CD8-positive, alpha-beta memory T cell (primary cell): ENCODE data around the gene HNF4A. TPM values are rescaled to one million over a fixed set of nuclear protein-coding genes. Genes with fewer than 3 reads are reported as not detected.
"Not testable (repeated sequence)": the region's sequence is repeated elsewhere in the genome, so short reads cannot be mapped to it uniquely, and the experiment has no call there.

Experiments used
- CTCF ChIA-PET: fragments of 350-600 bp; sonication (Branson Sonifier 250); formaldehyde crosslinking; loops from one replicate; lab custom pipeline; 2021; ENCODE audit warnings: antibody characterized with exemption; lab: Charles Lee
- POLR2A ChIA-PET: fragments of 350-600 bp; sonication (Branson Sonifier 250); formaldehyde crosslinking; loops from one replicate; lab custom pipeline; 2021; ENCODE audit warnings: antibody characterized with exemption; lab: Charles Lee
- DNase-seq, 5 donors: peaks; one replicate each; pipeline versions ENCODE4 v3.0.0 to v3.0.0-alpha.2; 2020 to 2022; ENCODE audit warnings: mixed read lengths in 1 of 5
- H3K27ac ChIP-seq: one replicate; pipeline ENCODE4 v1.7.0; 2013; ENCODE audit warnings: low read depth, mild to moderate bottlenecking, low read length, moderate library complexity
- H3K27me3 ChIP-seq: 2 replicates; pipeline ENCODE4 v1.7.0; 2013; ENCODE audit warnings: low read length, mild to moderate bottlenecking; ENCODE audit not compliant: insufficient read depth, poor library complexity, severe bottlenecking
- H3K36me3 ChIP-seq: 2 replicates; pipeline ENCODE4 v1.7.0; 2013; ENCODE audit warnings: mild to moderate bottlenecking, low read length, moderate library complexity; ENCODE audit not compliant: insufficient read depth
- H3K4me1 ChIP-seq: 2 replicates; pipeline ENCODE4 v1.7.0; 2013; ENCODE audit warnings: mild to moderate bottlenecking, low read length, moderate library complexity; ENCODE audit not compliant: insufficient read depth
- H3K4me3 ChIP-seq: 2 replicates; pipeline ENCODE4 v1.7.0; 2013; ENCODE audit warnings: mild to moderate bottlenecking, low read length
- H3K9me3 ChIP-seq: 2 replicates; pipeline ENCODE4 v1.7.0; 2013; ENCODE audit warnings: mild to moderate bottlenecking, low read length
- H3K27ac Mint-ChIP-seq, 8 donors: one replicate each; pipeline ENCODE4 v1.8.0; 2020 to 2021; ENCODE audit warnings: mixed read lengths in 8 of 8, mild to moderate bottlenecking in 6 of 8, inconsistent platforms in 3 of 8, moderate library complexity in 3 of 8
- H3K27me3 Mint-ChIP-seq, 2 donors: one replicate each; pipeline ENCODE4 v1.8.0; 2020 to 2021; ENCODE audit warnings: mixed read lengths in 2 of 2, mild to moderate bottlenecking in 1 of 2, moderate library complexity in 1 of 2
- H3K36me3 Mint-ChIP-seq, 3 donors: one replicate each; pipeline ENCODE4 v1.8.0; 2020 to 2021; ENCODE audit warnings: mixed read lengths in 3 of 3, inconsistent platforms in 1 of 3, mild to moderate bottlenecking in 1 of 3
- H3K4me1 Mint-ChIP-seq, 3 donors: one replicate each; pipeline ENCODE4 v1.8.0; 2020 to 2021; ENCODE audit warnings: mixed read lengths in 3 of 3, inconsistent platforms in 1 of 3, mild to moderate bottlenecking in 1 of 3
- H3K4me3 Mint-ChIP-seq, 7 donors: one replicate each; pipeline ENCODE4 v1.8.0; 2020 to 2021; ENCODE audit warnings: mixed read lengths in 7 of 7, mild to moderate bottlenecking in 6 of 7, moderate library complexity in 4 of 7, inconsistent platforms in 2 of 7
- H3K9me3 Mint-ChIP-seq, 5 donors: one replicate each; pipeline ENCODE4 v1.8.0; 2020 to 2022; ENCODE audit warnings: mixed read lengths in 5 of 5, mild to moderate bottlenecking in 3 of 5, moderate library complexity in 2 of 5, inconsistent platforms in 1 of 5
- polyA plus RNA-seq: library from polyadenylated mRNA; unstranded; fragments of 300-500 nt; fragmentation: Illumina TruSeq; gene quantifications from one replicate; pipeline ENCODE4 v1.2.3, GENCODE V29; 2021
- total RNA-seq, 2 experiments: library from RNA; stranded (reverse); gene quantifications; one replicate each; pipeline ENCODE4 v1.2.3, GENCODE V29; 2021

Gene HNF4A
- total and polyA plus RNA-seq, 3 experiments from 2014 or later = not detected

DNA sequence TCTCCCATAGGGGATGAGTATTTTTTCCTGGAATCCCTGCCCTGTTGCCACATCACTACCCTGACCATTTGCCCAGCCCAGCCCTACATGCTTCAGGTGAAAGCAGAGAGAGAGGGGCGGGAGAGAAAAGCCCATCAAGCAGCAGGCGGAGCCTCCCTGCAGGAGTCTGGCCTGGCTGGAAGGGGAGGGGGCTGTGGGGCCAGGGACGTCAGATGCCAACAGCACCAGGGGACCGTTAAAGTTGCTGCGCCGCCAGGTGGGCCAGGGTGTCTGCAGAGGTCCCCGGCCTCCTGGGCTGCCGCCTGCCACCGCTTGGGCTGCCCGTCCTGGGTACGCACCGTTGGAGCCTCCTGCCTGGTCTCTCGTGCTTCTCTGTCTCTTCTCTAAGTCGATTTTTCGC, 19.4 kb upstream of the HNF4A start:
- Mint-ChIP-seq H3K27ac (peak overlapping the region in 1 of 8 donors; percentile 37), H3K4me1 (no peaks in the 10 kb centered on the region)
- POLR2A ChIA-PET = no interaction called here

DNA sequence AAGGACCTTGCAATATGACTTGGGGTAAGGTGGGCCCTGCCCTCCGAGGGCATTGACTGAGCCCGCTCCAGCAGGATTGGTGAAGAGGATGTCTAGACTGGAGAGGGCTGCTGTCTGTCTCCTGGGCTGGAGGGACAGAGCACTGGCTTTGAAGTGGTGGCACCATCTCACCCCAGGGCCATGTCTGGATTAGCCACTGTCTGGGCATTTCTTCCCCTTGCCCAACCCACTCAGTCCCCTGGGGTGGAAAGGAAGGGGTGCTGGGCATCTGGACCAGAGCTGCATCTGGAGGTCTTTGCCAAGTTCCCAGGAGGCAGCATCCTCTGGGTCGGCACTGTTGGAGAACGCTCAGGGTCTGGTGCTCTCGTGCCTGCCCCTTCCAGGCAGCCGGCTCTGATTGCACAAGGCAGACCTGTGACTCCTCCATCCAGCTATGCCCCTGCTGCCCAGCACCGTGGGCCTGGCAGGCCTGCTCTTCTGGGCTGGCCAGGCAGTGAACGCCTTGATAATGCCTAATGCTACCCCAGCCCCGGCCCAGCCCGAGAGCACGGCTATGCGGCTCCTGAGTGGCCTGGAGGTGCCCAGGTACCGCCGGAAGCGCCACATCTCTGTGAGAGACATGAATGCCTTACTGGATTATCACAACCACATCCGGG, 18.6 kb upstream of the HNF4A start, which contains the start of gene R3HDML:
TSS of gene R3HDML (plus strand) at position 319 of the 656 bp plus-strand sequence. CDS start at position 434, 115 bp downstream.
- POLR2A ChIA-PET = no interaction called here
- Mint-ChIP-seq H3K27me3 (peaks cover 21 to 29% of the 10 kb centered on the region in 2 donors), H3K36me3 (no peaks in the 10 kb centered on the region), H3K27ac (peak within 1 kb of the TSS in 1 of 8 donors; percentile 37), H3K4me1 (no peaks in the 10 kb centered on the region), H3K4me3 (no peak within 1 kb of the TSS), H3K9me3 (no peaks in the 10 kb centered on the region)
- DNase-seq = no peak
- H3K4me3 ChIP-seq = no peak within 1 kb of the TSS
- H3K27me3 ChIP-seq = no peaks in the 10 kb centered on the region
- no peaks in the 10 kb centered on the region for H3K9me3 ChIP-seq
- H3K4me1 ChIP-seq = no peaks in the 10 kb centered on the region
- H3K36me3 ChIP-seq = no peaks in the 10 kb centered on the region
- CTCF ChIA-PET = no interaction called here
- no peak within 1 kb of the TSS for H3K27ac ChIP-seq

More for the DNA sequence above, 19.4 kb upstream of the HNF4A start:
- Mint-ChIP-seq H3K27me3 (peaks cover 21 to 33% of the 10 kb centered on the region in 2 donors), H3K9me3 (no peaks in the 10 kb centered on the region), H3K36me3 (no peaks in the 10 kb centered on the region), H3K4me3 (no peak overlapping the region)
- H3K4me1 ChIP-seq = no peaks in the 10 kb centered on the region
- H3K4me3 ChIP-seq = no peak overlapping the region
- CTCF ChIA-PET = no interaction called here
- H3K27me3 ChIP-seq = no peaks in the 10 kb centered on the region
- H3K9me3 ChIP-seq = no peaks in the 10 kb centered on the region
- H3K36me3 ChIP-seq = no peaks in the 10 kb centered on the region
- no peak overlapping the region for H3K27ac ChIP-seq
- DNase-seq = no peak

DNA sequence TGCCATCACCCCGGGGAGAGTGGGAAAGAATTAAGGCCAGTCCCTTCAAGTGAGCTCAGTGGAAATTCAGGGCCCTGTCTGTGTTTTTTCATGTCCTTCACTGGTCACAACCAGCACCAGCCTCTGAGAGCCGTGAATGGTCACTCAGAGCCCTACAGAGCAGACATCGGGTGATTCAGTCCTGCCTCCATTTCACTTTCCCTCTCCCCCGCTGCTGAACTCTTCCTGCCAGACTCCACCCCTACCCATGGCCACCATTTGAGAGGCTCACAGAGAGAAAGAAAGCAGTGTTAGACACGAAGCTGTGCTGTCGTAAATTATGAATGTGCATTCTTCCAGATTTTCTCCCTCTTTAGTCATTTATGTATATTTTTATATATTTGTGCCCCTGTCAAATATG, 13.3 kb upstream of the HNF4A start:
- H3K9me3 ChIP-seq = no peaks in the 10 kb centered on the region
- H3K9me3 Mint-ChIP-seq = no peaks in the 10 kb centered on the region
- no peaks in the 10 kb centered on the region for H3K36me3 ChIP-seq
- POLR2A ChIA-PET = no interaction called here
- H3K4me3 ChIP-seq = no peak overlapping the region
- H3K27me3 ChIP-seq = no peaks in the 10 kb centered on the region
- CTCF ChIA-PET = no interaction called here
- H3K4me3 Mint-ChIP-seq = no peak overlapping the region
- H3K4me1 Mint-ChIP-seq = no peaks in the 10 kb centered on the region
- H3K36me3 Mint-ChIP-seq = no peaks in the 10 kb centered on the region
- no peaks in the 10 kb centered on the region for H3K4me1 ChIP-seq
- H3K27ac ChIP-seq = no peak overlapping the region
- no peak overlapping the region for H3K27ac Mint-ChIP-seq
- H3K27me3 Mint-ChIP-seq = peaks cover 4 to 8% of the 10 kb centered on the region in 2 donors
- no peak for DNase-seq

DNA sequence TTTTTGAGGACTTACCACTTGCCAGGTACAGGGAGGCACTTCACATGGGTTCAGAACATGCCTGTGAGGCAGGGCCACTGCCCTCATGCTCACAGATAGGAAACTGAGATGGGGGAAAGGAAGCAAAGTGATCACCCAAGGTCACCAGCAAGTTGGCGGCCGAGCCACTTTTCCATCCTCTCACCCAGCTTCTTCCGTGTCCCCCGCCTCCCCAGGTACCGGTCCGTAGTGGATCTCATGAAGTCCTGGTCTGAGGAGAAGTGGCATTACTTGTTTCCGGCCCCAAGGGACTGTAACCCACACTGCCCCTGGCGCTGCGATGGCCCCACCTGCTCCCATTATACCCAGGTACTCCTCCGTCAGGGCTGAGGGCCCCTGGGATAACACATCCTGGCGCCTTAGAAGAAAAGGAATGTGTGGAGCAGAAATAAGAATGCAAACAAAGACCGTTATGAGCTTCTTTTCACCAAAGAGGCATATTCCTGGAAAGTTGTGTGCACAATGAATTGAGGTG, 12.3 kb upstream of the HNF4A start:
- H3K4me3 Mint-ChIP-seq = no peak overlapping the region
- no peaks in the 10 kb centered on the region for H3K4me1 Mint-ChIP-seq
- no peaks in the 10 kb centered on the region for H3K9me3 Mint-ChIP-seq
- no peaks in the 10 kb centered on the region for H3K36me3 ChIP-seq
- H3K27ac Mint-ChIP-seq = no peak overlapping the region
- H3K27ac ChIP-seq = no peak overlapping the region
- peaks cover 2 to 4% of the 10 kb centered on the region in 2 donors for H3K27me3 Mint-ChIP-seq
- no peaks in the 10 kb centered on the region for H3K36me3 Mint-ChIP-seq
- H3K9me3 ChIP-seq = no peaks in the 10 kb centered on the region
- POLR2A ChIA-PET = no interaction called here
- DNase-seq = no peak
- H3K4me1 ChIP-seq = no peaks in the 10 kb centered on the region
- CTCF ChIA-PET = no interaction called here
- no peaks in the 10 kb centered on the region for H3K27me3 ChIP-seq
- H3K4me3 ChIP-seq = no peak overlapping the region

DNA sequence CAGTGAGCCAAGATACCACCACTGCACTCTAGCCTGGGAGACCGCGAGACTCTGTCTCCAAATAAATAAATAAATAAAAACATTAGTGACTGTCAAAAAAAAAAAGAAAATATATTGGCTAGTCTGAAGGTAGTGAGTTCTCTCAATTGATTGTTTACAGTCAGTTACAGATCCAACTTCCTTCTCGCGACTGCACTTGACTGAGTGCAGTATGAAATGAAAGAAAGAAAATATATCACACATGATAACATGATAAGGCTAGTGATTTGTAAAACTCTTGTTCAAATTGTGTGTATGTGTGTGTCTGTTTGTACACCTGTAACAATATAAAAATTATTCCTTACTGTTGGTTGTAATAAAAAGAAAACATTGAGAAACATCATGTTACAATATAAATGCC, 10.8 kb upstream of the HNF4A start:
- H3K36me3 Mint-ChIP-seq = no peaks in the 10 kb centered on the region

DNA sequence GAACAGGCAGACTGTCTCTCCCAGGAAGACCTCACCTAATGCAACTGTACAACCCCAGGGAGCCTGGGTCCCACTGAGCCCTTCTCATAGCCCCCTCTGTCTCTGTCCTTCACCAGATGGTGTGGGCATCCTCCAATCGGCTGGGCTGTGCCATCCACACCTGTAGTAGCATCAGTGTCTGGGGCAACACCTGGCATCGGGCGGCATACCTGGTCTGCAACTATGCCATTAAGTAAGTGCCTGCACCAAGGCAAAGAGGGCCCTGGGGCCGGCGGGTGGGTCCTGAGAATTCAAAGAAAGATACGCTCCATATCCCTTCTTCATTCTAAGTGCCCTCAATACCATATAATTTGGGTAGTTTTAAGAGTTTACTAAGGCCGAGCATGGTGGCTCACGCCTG, 10.4 kb upstream of the HNF4A start:
- ChIA-PET CTCF (no interaction called here), POLR2A (no interaction called here)
- Histone ChIP-seq H3K9me3 (no peaks in the 10 kb centered on the region), H3K27me3 (no peaks in the 10 kb centered on the region), H3K4me3 (no peak overlapping the region), H3K4me1 (no peaks in the 10 kb centered on the region), H3K27ac (no peak overlapping the region), H3K36me3 (no peaks in the 10 kb centered on the region)
- no peak for DNase-seq
- Mint-ChIP-seq H3K9me3 (no peaks in the 10 kb centered on the region), H3K4me3 (no peak overlapping the region), H3K27me3 (peaks cover 0 to 8% of the 10 kb centered on the region in 2 donors), H3K27ac (no peak overlapping the region), H3K36me3 (no peaks in the 10 kb centered on the region), H3K4me1 (no peaks in the 10 kb centered on the region)

More for the DNA sequence above, 10.8 kb upstream of the HNF4A start:
- DNase-seq = no peak
- Histone ChIP-seq H3K4me1 (no peaks in the 10 kb centered on the region), H3K36me3 (no peaks in the 10 kb centered on the region), H3K9me3 (no peaks in the 10 kb centered on the region), H3K4me3 (no peak overlapping the region), H3K27me3 (no peaks in the 10 kb centered on the region), H3K27ac (no peak overlapping the region)
- no peaks in the 10 kb centered on the region for H3K4me1 Mint-ChIP-seq
- CTCF ChIA-PET = no interaction called here
- no peak overlapping the region for H3K4me3 Mint-ChIP-seq
- POLR2A ChIA-PET = no interaction called here
- no peaks in the 10 kb centered on the region for H3K9me3 Mint-ChIP-seq
- H3K27ac Mint-ChIP-seq = no peak overlapping the region
- H3K27me3 Mint-ChIP-seq = peaks cover 0 to 8% of the 10 kb centered on the region in 2 donors

DNA sequence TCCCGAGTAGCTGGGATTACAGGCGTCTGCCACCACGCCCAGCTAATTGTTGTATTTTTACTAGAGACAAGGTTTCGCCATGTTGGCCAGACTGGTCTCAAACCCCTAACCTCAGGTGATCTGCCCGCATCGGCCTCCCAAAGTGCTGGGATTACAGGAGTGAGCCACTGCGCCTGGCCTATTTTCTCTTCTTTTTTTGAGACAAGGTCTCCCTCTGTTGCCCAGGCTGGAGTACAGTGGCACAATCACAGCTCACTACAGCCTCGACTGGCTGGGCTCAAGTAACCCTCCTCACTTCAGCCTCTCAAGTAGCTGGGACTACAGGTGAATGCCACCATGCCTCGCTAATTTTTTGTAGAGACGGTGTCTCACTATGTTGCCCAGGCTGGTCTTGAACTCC, 9.6 kb upstream of the HNF4A start:
- H3K9me3 ChIP-seq, H3K4me3 ChIP-seq, DNase-seq, H3K4me1 ChIP-seq, H3K27ac ChIP-seq, H3K4me1 Mint-ChIP-seq, H3K36me3 Mint-ChIP-seq, H3K27ac Mint-ChIP-seq, POLR2A ChIA-PET, CTCF ChIA-PET, H3K36me3 ChIP-seq, H3K4me3 Mint-ChIP-seq, H3K27me3 ChIP-seq, H3K9me3 Mint-ChIP-seq: not testable (repeated sequence)
- H3K27me3 Mint-ChIP-seq = peaks cover 5 to 11% of the 10 kb centered on the region in 2 donors

DNA sequence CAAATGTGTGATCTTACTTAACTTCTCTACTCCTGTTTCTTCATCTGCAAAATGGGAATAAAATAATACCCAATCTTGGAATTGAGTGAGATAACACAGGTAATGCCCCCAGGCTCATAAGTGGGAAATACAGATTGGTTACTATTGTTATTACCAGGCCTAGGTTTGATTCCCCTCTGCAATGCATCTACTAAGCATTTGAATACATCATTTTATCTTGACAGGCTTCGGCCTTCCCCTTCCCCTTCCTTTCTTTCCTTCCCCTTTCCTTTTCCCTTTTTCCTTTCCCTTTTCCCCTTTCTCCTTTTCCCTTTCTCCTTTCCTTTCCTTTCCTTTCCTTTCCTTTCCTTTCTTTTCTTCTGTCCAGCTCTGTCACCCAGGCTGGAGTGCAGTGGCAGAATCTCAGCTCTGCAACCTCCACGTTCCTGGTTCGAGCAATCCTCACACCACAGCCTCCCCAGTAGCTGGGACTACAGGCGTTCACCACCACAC, 7.3 kb upstream of the HNF4A start:
- Histone ChIP-seq H3K36me3 (no peaks in the 10 kb centered on the region), H3K27ac (no peak overlapping the region), H3K4me1 (no peaks in the 10 kb centered on the region), H3K4me3 (no peak overlapping the region), H3K27me3 (no peaks in the 10 kb centered on the region), H3K9me3 (no peaks in the 10 kb centered on the region)
- no peaks in the 10 kb centered on the region for H3K9me3 Mint-ChIP-seq
- DNase-seq = no peak
- POLR2A ChIA-PET = no interaction called here
- H3K4me1 Mint-ChIP-seq = no peaks in the 10 kb centered on the region
- no peak overlapping the region for H3K27ac Mint-ChIP-seq
- peak overlapping the region in 1 of 7 donors; percentile 40 for H3K4me3 Mint-ChIP-seq
- H3K36me3 Mint-ChIP-seq = no peaks in the 10 kb centered on the region
- H3K27me3 Mint-ChIP-seq = peaks cover 11 to 17% of the 10 kb centered on the region in 2 donors
- CTCF ChIA-PET = no interaction called here
